ENCODE results near the gene ABHD1.

DNA sequence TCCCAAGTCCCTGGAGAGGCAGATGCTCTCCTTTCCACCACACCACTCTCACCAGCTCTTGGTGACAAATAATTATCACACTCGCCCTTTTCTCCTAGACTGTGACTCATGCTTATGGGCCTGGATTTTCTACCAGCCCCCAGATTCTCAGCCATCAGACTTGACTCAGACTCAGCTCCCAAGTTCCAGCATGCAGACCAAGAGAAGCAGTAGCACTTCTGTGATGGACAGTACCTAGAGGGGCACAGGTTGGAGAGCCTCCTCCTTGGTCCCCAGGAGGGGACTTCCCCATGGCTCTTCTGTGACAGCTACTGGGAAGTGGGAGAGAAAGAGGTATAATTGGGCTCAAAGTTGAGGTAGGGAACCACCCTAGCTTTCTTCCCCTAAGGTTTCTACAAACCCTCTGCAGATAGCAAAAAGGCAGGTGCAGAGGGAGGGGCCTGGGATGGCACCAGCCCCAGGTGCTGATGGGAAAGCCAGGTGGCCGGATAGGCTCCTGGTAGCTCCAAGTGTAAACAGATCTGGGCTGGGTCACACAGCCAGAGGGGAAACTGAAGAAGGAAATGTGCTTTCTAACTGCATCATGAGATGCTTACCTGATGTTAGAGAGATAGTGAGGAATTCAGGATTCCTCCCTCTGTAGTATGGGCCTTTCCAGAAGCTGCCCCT, 29.3 kb downstream of the ABHD1 start:
- TF ChIP-seq POLR2A (IDR thresholded peaks at IDR 0.05), result no peak
- TF ChIP-seq, protein P1, sequence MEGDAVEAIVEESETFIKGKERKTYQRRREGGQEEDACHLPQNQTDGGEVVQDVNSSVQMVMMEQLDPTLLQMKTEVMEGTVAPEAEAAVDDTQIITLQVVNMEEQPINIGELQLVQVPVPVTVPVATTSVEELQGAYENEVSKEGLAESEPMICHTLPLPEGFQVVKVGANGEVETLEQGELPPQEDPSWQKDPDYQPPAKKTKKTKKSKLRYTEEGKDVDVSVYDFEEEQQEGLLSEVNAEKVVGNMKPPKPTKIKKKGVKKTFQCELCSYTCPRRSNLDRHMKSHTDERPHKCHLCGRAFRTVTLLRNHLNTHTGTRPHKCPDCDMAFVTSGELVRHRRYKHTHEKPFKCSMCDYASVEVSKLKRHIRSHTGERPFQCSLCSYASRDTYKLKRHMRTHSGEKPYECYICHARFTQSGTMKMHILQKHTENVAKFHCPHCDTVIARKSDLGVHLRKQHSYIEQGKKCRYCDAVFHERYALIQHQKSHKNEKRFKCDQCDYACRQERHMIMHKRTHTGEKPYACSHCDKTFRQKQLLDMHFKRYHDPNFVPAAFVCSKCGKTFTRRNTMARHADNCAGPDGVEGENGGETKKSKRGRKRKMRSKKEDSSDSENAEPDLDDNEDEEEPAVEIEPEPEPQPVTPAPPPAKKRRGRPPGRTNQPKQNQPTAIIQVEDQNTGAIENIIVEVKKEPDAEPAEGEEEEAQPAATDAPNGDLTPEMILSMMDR (IDR thresholded peaks at IDR 0.05), result no peak

Measured in vagina (tissue), 2 donors.